Upper lobe of left lung (tissue), 4 donors: ENCODE results near the gene TPRN.

Experiments used
- EP300 ChIP-seq, 4 donors: sonication (generic); formaldehyde crosslinking; IDR thresholded peaks; one replicate each; pipeline ENCODE4 v1.5.1; 2017; ENCODE audit warnings: antibody characterized with exemption in 4 of 4, control low read depth in 2 of 4
- POLR2A ChIP-seq, 4 donors: fragments of 450-650 bp; IDR thresholded peaks; one replicate each; pipeline ENCODE4 v1.5.1; 2016 to 2017; ENCODE audit warnings: antibody characterized with exemption in 4 of 4, mild to moderate bottlenecking in 2 of 4
- TF ChIP-seq, protein P1 (sequence below), 6 experiments: fragments of 450-650 bp in 4 of 6; fragments of 200-600 bp in 2 of 6; sonication (generic) in 2 of 6; IDR thresholded peaks; one replicate each; pipeline ENCODE4 v1.5.1; 2016 to 2019; ENCODE audit warnings: antibody characterized with exemption in 6 of 6

GRCh38 chr9:137141976-137142936 lies 58.3 kb downstream of the TPRN start:
- TF ChIP-seq, protein P1, sequence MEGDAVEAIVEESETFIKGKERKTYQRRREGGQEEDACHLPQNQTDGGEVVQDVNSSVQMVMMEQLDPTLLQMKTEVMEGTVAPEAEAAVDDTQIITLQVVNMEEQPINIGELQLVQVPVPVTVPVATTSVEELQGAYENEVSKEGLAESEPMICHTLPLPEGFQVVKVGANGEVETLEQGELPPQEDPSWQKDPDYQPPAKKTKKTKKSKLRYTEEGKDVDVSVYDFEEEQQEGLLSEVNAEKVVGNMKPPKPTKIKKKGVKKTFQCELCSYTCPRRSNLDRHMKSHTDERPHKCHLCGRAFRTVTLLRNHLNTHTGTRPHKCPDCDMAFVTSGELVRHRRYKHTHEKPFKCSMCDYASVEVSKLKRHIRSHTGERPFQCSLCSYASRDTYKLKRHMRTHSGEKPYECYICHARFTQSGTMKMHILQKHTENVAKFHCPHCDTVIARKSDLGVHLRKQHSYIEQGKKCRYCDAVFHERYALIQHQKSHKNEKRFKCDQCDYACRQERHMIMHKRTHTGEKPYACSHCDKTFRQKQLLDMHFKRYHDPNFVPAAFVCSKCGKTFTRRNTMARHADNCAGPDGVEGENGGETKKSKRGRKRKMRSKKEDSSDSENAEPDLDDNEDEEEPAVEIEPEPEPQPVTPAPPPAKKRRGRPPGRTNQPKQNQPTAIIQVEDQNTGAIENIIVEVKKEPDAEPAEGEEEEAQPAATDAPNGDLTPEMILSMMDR (IDR thresholded peaks at IDR 0.05), result no peak
- TF ChIP-seq POLR2A (IDR thresholded peaks at IDR 0.05) (no peak), EP300 (IDR thresholded peaks at IDR 0.05) (no peak)
